ENCODE results near the gene SLC17A4.
"Not testable (repeated sequence)": the region's sequence is repeated elsewhere in the genome, so short reads cannot be mapped to it uniquely, and the experiment has no call there.

SLC17A4 gene, protein sequence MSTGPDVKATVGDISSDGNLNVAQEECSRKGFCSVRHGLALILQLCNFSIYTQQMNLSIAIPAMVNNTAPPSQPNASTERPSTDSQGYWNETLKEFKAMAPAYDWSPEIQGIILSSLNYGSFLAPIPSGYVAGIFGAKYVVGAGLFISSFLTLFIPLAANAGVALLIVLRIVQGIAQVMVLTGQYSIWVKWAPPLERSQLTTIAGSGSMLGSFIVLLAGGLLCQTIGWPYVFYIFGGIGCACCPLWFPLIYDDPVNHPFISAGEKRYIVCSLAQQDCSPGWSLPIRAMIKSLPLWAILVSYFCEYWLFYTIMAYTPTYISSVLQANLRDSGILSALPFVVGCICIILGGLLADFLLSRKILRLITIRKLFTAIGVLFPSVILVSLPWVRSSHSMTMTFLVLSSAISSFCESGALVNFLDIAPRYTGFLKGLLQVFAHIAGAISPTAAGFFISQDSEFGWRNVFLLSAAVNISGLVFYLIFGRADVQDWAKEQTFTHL

DNA sequence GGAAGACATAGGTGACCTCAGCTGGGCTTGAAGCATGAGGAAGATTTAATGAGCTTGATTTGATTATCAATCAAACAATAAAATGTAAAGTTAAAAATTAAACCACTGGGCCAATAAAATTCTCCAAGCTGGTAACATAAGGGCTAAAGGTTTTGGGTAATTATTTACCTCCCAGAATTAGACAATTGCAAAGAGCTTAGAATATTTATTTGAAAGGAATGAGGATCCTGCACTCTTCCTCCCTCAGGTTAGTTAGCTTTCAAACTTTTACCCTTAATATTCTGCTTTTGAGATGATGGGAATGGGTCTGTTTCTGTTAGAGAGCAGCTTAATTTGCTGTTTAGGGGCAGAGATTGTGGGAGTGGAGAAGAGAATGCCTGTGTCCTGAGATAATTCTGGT is at the start of gene SLC17A4:
Gene SLC17A4 (plus strand): TSS at position 208 of the 400 bp plus-strand sequence. CDS start 7,221 bp downstream, outside the sequence.
- DNase-seq (ENCODE audit: low read depth), result no peak

DNA sequence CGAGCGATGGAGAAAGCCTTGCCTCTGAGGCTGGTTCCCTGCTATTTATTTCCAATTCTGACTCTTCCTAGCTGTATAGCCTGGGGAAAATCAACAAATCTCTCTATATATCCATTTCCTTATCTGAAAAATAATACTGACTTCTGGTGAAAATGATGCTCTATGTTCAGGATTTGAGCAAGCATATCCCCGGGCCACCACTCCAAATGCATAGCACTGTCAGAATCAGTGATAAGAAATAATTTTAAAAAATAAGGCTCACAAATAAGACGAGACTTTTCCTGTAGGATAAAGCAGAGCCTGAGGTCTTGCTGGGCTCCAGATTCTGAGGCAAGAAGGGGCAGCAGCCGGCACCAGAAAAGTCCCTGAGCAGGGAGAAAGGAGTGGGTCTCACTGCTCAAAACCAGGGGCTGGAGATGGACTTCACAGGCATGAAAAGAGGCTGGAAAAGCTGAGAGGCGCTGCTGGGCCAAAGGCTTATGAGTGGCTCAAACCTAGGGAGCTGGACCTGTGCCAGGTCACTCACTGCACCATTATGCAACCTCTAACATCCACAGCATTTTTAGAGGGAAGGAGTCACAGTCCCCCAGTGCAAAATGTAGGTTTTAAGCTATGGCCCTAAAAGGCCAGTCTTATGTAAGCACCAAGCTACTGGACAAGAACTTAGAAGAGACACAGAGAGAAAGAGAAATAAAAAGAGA is 48.1 kb upstream of the SLC17A4 start:
- no peak for DNase-seq (ENCODE audit: low read depth)

DNA sequence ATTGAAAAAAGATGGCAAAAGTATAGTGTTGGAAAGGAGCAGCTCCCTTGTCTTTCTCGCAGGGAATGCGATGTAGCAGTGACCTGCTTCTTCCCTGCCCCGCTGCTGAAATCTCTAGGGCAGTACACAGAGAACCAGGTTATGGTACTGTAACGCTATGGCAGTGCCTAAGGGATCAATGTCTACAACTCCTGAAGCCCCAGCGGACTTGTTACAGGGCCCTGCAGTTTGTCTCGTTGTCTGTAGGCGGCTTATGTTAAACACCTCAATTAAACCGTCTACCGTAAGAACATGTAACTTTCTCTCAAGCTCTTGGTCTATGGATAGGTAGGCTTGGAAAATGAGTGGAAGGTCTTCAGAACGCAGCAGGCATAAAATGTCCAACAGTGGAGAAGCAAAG is 44.8 kb upstream of the SLC17A4 start:
- DNase-seq (ENCODE audit: low read depth), result no peak

DNA sequence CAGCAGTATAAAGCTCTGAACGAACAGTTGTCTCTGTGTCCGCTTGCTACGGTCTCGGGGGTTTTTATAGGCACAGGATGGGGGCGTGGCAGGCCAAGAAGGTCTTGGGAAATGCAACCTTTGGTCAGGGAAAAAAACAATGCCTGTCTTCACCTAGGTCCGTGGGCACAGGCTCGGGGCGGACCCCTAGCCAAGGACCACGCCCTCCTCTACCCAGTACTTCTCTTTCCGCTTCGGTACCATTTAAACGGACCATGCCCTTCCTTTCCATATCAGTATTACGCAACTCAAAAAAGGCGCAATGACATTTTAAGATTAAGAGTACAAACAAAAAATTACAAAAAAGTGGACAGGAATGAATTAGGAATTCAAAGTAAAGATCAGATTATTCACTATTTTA is 44.3 kb upstream of the SLC17A4 start:
- DNase-seq (ENCODE audit: low read depth), result no peak

DNA sequence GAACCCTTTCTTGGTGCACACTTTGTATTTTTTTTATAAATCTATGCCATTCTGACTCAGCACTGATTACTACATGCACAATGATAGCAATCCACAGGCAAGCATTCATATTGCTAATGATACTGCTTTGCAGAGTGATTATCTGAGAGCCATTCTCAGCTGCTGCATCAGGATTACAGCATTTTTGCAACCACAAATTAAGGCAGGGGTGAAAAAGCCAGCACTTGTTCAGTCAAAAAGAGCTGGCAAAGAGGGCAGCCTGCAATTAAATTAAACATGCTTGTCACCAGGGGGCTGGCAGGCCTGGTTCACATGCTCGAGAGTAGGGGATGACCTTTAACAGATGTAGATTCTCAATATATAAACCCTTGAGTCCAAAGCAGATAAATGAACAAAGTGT is 40.7 kb upstream of the SLC17A4 start:
- no peak for DNase-seq (ENCODE audit: low read depth)

DNA sequence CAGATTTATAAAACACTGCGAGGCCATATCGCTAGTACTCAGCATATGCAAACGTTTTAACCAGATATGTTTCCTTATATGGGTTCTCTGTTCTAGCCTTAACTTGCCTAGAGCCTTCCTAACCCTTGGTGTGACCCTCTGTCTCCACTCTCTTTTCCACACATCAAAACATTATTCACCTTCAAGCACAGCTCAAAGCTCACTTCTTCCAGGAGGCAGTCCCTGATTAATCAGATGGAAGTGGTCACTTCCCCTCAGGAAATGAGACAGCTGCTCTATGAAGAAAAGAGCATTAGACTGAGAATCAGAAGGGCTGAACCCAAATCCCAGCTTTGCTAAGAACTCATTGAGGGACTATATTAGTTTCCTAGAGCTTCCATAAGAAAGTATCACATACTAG is 39.8 kb upstream of the SLC17A4 start:
- DNase-seq (ENCODE audit: low read depth), result no peak

DNA sequence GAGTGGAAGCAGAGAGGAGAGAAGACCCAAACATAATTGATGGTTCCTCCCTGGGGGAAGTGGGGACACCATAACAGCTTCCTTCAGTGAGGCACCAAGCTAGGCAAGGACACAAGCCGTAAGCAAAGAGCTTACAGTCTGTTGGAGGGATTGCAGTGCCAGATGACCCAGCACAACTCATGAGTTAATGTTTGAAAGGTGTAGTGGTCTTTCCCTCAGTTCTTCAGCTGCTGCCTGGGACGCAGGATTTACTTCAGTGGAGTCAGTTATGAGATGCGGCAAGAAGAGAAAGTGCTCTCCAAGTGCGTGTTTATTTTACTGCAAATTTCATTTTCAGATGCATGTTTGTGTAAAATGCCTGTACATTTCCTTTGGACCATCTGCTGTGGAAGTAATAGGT is 38.7 kb upstream of the SLC17A4 start:
- DNase-seq (ENCODE audit: low read depth), result no peak

DNA sequence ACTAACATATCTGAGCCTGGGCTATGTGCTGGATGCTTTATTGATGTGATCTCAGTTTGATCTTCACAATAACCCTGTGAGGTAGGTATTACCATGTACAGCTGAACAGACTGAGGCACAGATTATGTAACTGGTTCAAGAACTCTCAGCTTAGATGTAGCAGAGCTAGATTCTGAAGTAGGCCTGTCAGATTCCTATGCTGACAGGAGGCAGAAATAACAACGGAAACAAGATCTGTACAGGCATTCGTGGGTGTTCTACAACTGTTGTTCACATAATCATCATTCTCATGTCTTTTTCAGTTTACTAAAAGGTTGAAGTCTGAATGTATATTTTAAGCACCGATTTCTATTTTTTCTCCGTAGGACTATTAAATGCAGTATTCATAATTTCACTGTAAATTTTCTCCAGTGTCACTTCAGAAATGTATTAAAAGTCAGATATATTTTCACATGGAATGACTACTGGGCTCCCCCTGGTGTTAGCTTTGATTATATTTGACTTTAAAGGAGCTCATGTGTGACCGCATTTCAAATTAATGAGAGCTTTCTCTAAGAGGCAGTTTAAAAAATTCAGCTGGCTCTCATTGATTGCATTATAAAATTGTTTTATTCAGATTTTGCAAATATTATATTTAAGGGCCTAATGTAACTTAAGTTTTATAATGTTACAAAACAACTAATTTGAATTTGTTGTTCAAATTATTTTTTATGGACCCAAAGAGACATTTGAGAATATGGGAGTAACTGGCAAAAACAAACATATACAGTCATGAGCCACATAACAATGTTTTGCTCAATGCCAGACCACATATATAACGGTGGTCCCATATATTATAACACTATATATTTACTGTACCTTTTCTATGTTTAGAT is 36.4 kb upstream of the SLC17A4 start:
- DNase-seq (ENCODE audit: low read depth), result no peak

DNA sequence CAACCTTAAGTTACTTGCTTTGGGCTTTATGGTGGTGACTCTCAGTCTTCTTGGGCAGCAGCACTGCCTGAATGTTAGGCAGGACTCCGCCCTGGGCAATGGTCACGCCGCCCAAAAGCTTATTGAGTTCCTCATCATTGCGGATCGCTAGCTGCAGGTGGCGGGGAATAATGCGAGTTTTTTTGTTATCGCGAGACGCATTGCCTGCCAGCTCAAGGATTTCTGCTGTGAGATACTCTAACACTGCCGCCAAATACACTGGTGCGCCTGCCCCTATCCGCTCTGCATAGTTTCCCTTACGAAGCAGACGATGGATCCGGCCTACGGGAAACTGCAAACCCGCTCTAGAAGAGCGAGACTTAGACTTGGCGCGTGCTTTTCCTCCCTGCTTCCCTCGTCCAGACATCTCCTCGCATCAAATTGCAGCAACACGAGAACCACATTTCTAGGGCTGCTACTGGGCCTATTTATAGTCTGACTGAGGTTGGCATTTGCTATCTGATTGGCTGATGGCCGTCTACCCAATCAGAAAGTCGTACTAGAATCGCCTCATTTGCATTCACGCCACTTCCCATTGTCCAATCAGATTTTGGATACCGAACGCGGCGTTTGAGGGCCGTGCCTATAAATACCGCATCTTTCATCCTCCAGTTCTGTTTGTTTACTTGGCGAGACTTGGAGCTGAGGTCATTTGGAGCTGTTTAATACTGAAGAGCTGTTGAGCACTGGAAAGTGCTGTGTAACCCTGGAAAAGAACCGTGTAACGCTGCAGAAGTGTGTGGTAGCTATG is 28.2 kb upstream of the SLC17A4 start:
- DNase-seq (ENCODE audit: low read depth), result no peak

DNA sequence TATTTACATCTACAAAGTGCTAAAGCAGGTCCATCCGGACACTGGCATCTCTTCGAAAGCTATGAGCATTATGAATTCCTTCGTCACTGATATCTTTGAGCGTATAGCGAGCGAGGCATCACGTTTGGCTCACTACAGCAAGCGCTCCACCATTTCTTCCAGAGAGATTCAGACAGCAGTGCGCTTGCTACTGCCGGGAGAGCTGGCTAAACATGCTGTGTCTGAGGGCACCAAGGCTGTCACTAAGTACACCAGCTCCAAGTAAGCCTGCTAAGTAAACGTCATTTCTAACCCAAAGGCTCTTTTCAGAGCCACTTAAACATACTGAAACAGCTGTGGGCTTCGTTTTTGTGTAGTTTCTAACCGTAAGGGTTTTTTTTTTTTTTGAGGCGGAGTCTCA is 27.5 kb upstream of the SLC17A4 start:
- DNase-seq (ENCODE audit: low read depth), result no peak

DNA sequence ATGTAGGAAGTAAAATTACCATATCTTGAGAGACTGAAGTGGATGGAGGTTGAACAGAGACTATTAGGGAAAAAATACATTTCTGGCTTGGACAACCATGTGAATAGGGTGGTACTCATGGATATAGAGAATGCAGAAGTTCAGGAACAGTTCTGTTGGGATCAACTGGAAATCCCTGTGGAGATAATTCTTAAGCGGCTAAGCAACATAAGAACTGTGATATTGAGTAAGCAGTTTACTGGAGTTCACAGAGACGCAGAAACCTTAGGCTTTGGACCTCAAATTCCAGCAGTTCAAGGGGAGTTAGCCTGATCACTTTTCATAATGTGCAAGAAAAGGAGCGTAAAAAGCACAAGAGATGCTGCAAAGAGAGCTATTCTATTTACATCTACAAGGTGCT is 23.6 kb upstream of the SLC17A4 start:
- DNase-seq (ENCODE audit: low read depth), result no peak

DNA sequence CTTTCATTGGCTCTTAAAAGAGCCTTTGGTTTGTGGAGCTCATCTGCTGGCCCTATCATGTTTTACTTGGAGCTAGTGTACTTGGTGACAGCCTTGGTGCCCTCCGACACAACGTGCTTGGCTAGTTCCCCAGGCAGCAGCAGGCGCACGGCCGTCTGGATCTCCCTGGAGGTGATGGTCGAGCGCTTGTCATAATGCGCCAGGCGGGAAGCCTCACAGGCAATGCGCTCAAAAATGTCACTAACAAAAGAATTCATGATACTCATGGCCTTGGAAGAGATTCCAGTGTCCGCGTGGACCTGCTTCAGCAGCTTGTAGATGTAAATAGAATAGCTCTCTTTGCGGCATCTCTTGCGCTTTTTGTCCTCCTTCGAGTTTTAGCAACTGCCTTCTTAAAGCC is 22.8 kb upstream of the SLC17A4 start:
- no peak for DNase-seq (ENCODE audit: low read depth)

DNA sequence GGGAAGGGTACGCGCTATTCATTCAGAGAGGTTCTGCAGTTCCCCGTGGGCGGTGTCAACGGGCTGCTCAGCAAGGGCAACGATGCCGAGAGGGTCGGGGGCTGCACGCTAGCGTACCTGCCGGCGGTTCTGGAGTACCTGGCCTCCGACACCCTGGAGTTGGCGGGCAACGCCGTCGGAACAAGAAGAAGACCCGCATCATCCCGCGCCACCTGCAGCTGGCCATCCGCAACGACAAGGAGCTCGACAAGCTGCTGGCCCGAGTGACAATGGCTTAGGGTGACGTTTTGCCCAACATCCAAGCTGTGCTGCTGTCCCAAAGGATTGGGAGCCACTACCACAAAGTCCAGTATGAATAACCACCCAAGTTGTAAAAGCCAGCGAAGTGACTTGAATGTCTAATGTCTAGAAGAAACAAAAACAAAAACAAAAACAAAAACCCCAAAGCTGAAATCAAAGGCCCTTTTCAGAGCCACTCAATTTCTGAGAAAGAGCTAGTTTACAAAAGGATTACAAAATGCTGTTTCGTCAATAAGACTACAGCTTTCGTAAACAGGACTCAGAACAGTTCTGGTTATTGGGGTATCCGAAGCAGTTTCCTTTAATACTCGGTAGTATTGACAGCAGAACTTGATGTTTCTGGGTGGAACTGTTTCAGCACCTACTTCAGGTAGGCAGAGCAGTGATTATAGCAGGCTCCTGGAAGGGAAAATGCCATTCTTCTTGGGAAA is 21.9 kb upstream of the SLC17A4 start:
- DNase-seq (ENCODE audit: low read depth), result no peak

DNA sequence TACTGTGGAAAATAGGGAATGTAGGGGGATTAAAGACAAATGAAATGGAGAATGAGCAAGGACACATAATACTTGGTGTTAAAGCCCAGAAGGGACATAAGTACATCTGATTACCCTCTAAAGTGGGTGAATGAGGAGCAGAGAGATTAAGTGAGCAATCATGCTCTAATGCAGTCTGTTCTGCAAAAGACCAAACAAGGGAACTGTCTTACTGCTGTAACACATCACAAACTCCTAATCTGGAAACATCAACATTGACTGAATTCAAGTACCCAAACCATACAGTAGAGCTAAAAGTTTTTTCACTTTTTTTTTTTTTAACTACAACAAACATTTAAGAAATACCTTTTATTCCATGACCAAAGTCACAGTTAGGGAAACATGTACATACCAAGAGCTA is 19.3 kb upstream of the SLC17A4 start:
- DNase-seq (ENCODE audit: low read depth), result no peak

DNA sequence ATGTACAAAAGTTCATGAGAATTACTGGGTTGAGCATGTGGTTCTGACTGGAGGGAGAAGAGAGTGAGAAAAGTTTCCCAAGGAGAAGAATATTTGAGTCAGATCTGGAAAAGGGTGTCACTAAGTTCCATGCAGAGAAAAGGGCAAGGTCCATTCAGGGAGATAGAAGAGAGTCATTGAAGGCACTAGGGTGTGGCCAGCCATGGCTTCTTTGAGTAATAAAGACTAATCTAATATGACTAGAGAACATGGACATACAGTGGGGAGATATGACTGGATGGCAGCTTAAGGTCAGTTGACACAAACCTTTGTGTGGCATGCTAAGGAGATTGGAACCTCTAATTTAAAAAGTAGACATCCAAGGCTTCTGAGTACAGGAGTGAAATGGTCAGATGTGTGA is 10.7 kb upstream of the SLC17A4 start:
- DNase-seq (ENCODE audit: low read depth), result no peak

DNA sequence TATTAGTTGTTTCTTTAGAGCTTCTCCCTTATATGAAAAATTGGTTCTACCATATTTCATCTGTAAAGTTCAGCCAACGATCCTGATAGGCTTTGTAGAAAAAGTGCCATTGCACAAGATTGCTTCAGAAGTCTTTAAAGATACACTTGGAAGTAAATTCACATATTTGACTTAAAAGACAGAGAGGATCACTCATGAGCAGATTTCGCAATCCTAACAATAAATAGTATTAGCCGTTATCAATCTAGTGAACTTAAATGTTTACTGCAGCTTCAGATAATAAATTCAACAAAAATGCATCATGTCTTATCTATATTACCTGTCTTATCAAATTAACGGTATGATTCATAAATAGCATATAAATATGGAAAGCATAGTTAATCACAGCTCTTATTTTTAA is 8.7 kb upstream of the SLC17A4 start:
- no peak for DNase-seq (ENCODE audit: low read depth)

DNA sequence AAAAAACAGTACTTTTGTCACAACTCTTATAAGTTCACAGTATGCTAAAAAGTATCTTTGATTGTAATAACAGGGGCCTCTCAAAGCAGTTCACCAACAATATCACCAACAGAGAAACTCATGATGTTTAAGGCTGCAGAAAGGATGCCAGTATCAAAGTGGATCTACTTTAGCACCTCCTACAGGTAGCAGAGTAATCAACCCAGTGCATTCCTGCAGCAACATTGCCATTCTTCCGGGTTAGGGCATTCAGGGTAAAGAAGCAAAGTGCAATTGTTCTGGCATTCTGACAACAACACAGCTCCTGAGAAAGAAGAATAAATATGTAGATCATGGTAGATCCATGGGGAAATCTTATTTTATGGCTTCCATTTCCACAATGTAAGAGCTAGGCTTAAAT is 7.6 kb upstream of the SLC17A4 start:
- DNase-seq (ENCODE audit: low read depth), result no peak

DNA sequence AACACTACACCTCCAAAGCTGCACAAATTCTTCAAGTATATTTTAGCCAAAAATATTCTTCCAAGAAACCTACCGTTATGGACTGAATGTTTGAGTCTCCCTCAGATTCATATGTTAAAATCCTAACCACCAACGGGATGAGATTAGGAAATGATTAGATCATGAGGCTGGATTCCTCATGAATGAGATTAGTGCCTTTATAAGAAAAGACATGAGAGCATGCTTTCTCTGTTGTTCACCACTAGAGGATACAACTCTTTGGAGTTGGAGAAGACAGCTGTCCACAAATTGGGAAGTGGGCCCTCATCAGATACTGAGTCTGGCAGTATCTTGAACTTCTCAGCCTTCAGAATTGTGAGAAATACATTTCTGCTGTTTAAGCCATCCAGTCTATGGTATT is 7.1 kb upstream of the SLC17A4 start:
- no peak for DNase-seq (ENCODE audit: low read depth)

DNA sequence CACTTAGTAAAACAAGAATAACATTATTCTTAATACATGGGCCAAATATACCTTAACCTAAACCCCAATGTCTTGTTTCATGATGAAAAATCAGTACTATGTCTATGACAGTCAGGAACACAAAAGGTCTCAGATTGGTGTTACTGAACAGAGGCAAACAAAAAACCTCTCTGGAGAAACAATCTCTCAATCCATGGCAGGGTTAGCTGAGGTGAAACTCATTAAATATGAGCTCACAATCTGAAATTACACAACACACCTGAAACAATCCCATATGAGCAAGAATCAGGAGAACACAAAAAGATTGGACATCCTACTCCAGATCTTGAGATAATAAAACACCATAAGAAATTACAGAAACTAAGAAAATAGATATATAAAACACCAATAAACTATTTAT is 6.5 kb upstream of the SLC17A4 start:
- DNase-seq (ENCODE audit: low read depth), result no peak

DNA sequence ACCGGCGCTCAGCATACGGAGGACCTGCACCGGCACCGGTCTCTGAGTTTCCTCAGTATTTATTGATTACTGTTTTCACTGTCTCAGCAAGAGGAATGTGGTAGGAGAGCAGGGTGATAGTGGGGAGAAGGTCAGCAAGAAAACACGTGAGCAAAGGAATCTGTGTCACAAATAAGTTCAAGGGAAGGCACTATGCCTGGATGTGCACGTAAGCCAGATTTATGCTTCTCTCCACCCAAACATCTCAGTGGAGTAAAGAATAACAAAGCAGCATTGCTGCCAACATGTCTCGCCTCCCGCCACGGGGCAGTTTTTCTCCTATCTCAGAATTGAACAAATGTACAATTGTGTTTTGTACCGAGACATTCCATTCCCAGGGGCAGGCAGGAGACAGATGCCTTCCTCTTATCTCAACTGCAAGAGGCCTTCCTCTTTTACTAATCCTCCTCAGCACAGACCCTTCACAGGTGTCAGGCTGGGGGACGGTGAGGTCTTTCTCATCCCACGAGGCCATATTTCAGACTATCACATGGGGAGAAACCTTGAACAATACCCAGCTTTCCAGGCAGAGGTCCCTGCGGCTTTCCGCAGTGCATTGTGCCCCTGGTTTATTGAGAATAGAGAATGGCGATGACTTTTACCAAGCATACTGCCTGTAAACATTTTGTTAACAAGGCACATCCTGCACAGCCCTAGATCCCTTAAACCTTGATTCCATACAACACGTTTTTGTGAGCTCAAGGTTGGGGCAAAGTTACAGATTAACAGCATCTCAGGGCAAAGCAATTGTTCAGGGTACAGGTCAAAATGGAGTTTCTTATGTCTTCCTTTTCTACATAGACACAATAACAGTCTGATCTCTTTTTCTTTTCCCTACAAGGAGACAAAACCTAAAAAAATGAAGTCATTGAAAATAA is 5.7 kb upstream of the SLC17A4 start:
- DNase-seq (ENCODE audit: low read depth), result not testable (repeated sequence)
